Stimulated activated CD4-positive, alpha-beta T cell treated with anti-CD3 and anti-CD28 coated beads, Interleukin-4, amount 100 ng/mL, for 4 hours (primary cell): ENCODE data around the gene SPTBN1.

ENCODE experiments used
- DNase-seq, 2 experiments: peaks; one replicate each; pipeline ENCODE4 v3.0.0-alpha.2; 2020

Gene SPTBN1

DNA sequence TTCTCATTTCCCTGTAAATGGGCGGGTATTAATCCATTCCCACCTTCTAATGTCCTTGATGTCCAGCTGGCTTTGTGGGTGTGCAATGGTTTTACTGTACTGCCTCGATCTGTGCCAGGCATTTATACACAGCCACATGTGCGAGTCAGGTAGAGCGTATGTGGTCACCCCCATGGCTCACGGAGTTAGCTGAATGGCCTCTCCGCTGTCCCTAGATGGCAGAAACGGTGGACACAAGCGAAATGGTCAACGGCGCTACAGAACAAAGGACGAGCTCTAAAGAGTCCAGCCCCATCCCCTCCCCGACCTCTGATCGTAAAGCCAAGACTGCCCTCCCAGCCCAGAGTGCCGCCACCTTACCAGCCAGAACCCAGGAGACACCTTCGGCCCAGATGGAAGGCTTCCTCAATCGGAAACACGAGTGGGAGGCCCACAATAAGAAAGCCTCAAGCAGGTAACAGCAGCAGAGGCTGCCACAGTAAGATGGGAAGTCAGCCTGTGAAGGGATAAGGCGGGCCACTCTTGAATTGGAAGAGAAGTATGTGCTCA lies 208.2 kb downstream of the SPTBN1 start:
- no peak for DNase-seq

DNA sequence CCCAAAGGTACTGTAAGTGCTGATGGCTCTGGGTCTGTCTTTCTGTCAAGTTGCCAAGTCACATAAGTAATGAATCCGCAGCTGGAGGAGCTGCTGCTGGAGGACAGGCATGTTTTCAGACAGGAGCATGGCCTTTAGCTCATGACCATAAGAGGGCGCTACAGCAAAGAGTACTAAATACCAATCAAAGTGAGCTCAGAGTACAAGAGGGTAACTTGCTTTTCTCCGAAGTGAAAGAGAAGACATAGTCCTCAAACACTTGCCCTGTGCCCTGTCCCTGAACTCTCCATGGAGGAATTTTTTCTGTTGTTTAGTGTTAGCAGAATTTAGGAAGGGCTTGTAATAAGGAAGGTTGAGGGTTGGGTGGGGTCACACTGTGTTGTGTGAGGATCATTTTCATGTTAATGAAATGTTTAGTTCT lies 209.3 kb downstream of the SPTBN1 start:
- peak in 1 of 2 experiments; percentile 24 for DNase-seq

DNA sequence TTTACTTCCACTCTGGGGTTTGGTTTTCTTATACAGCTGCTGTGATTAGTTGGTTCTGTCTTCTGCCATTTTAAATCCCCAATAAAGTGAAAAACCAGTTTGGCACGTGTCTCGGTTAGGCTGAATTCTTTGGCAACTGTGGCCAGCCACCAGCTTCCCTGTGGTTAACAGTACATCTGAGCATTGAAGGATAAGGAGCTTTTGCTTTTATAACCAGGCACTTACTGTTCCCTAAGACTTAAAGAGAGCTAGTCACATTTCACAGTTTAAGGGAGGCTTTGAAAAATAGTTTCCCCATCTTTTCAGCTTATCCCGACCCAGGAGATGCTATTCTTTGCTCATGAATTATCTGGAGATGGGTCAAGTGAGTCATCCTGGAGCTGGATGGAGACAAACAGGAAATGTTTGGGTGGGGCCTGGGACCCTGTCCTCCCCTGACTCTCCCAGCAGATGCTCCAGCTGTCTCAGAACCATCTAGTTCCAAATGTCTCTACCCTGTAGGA lies 210.1 kb downstream of the SPTBN1 start:
- no peak for DNase-seq

GRCh38 chr2:54666634-54667265 lies 210.6 kb downstream of the SPTBN1 start:
- no peak for DNase-seq

- DNase-seq = no peak
Measured at GRCh38 chr2:54667266-54667639, 211.1 kb downstream of the SPTBN1 start.

DNA sequence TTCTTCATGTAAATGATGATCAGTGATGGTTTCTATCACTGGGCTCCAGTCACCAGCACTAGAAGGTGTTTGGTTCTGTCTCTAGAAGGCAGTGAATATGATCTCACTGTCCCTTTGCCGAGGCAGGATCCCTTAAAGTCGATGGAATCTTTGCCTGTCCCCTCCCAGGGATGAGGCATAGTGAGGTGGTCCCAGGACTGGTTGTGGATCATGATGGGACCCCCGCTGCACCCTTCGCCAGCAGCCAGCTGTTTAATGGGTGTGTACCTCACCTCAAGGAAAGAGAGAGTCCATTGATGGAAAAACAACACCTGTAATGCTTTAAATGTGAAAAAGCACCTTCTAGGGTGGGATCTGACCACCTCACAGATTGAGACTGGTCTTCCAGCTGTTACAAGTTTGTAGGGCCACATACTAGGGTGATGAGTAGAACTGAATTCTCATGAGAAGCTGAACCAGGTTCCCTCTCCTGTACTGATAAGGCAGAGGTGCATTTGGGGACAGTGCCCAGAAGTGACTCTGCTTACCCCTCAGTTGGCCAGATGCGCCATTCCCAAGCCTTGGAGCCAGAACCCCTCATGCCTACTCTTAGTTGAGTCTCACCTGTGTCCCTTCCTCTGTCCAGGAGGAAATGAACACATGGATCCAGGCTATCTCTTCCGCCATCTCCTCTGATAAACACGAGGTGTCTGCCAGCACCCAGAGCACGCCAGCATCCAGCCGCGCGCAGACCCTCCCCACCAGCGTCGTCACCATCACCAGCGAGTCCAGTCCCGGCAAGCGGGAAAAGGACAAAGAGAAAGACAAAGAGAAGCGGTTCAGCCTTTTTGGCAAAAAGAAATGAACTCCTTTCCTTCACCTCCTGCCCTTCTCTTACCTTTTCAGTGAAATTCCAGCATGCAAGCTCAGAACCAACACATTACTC lies 211.9 kb downstream of the SPTBN1 start:
- no peak for DNase-seq

DNA sequence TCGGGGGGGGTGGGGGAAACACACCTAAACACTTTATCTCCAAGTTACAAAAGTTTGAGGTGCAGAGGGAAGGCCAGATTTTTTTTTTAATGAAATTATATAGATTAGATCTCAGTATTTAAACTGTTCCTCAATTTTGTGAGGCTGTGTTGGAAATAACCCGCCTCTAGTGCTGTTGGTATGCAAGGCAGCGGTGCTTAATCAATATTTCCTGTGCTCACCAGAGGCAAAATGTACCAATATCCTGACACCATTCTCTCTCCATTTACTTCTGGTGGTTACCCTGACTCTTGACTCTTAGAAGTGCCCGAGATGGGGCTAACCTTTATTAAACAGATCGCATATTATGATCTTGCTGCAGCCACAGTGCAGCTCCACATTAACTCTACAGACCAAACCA lies 212.6 kb downstream of the SPTBN1 start:
- DNase-seq = no peak

DNA sequence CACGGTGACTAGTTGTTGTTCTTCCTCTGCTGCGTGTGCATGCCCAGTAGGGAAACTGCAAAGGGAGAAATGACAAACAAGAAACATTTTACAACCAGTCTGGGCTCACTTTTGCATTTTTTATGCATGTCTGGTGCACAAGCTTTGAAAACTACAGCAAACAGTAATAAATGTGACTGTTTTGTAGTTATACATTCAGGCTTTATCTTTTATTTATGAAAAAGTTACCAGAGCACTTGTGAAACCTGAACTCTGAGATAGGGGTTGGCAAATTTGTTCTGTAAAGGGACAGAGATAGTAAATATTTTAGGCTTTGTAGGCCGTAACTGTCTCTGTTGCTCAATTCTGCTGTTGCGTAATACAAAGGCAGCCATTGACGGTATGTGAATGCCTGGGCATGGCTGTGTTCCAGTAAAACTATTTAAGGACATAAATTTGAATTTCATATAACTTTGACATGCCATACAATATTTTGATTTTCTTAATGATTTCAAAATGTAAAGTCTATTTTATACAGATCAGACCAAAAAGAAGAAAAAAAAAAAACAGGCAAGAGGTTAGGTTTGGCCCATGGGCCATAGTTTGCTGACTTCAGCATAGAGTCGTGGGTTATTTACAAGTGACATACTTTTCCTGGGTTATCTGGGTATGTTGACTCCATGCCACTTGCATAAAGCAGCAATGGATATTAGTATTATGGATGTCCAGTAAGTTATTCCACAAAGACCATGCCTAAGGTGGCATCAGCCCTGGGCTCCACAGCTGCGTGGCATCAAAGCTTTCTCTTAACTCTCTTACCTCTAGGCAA lies 213.8 kb downstream of the SPTBN1 start:
- DNase-seq = no peak

DNA sequence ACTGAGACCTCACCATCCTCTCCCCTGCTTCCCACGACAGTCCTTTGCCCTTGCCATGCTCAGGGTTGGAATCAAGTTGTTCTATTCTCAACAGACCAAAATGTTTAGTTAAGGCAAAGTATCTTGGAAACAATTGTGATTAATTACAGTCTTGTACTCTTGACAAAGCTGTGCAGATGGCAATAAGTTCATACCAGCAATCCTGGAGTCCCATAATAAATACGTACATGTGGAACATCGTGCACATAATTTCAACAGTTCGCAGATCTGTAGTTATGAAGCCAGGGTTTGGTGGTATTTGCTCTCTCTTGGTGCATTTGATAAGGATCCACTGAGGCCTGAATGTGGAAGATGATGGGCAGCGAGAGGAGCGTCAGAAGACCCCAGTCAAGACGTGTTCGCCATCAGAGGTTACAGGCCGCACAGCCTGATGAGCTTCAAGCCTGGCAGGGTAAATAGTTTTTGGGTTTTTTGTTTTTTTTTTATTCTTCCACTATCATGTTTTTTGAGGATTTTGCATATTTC lies 214.4 kb downstream of the SPTBN1 start:
- no peak for DNase-seq

DNA sequence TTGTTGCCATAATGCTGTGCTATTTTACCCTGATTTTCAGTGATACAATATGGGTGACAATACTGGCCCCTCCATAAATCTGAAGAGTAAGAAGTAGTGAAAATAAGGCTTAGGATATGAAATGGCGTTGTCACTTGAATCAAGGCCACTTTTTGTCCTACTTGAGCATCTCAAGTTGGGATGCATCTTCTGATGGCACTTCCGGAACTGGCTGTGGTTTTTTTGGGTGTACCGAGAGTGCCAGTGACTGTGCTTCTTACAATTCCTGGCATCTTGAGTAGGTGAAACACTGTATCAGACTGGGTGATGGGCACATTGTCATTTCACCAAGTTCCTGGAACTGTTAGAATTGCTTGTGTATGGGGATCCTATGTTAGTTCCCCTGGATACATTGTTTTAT lies 214.9 kb downstream of the SPTBN1 start:
- no peak for DNase-seq

DNA sequence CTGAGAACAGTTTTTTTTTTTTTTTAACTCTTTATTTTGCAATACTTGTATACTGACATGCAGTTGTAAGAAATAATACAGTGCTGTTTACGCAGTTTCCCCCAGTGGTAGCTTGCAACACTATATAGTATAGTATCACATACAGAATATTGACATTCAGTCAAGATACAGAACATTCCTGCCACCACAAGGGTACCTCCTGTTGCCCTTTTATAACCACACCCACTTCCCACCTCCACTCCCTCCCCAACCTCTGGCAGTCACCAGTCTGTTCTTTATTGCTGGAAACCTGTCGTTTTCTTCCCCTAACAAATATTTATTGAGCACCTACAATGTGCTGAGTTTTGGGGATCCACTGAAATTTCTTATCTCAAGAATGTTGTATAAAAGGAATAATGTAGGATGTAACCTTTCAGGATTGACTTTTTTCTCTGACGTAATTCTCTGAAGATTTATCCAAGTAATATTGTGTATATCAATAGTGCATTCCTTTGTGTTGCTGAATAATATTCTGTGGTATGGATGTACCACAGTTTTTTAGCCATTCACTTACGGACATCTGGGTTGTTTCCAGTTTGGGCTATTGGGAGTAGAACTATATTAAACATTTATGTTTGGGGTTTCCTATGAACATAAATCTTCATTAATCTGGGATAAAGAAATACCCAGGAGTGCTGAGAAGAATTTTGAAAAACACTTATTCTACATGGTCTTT lies 215.9 kb downstream of the SPTBN1 start:
- no peak for DNase-seq

- DNase-seq = no peak
Measured at GRCh38 chr2:54672590-54673456, 216.7 kb downstream of the SPTBN1 start.

DNA sequence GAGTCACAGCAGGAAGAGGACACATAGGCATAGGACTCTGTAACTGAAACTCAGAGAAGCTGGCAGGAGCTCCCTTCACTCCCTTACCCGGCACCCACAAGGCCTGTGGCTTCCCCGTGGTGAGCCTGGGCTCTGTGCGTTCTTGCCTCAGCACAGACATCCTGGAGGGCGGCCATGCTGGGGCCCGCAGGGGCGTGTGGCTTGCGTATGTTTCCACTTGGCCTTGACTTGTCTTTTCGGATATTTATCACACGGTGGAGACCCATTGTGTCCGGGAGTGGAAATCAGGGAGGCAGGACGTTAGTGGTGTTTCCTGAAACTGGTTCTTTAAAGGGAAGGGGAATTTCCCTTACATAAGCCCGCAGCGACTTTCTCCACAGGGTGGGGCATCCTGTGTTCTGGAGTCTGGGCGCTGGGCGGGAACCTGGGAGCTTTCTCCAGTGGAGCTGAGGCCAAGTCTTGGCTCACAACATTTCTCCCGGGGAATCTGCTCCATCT lies 217.4 kb downstream of the SPTBN1 start:
- no peak for DNase-seq

DNA sequence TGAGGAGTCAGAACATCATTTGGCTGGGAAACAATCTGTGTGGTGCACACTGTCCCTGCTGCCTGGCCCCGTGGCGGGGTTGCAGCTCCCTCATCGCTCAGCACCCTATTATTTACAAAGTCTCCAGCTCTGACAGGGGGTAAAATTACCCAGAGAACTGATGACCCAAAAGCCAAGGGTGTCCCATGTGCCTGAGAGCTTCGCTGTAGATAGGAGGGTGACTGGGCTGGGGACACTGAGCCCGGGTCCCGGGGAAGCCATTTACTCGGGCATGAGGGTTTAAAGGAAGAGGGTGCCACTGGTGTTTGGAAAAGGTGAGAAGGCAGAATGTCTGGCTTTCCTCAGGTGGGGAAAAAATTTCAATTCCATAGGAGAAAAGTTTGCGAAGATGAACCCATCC lies 219.2 kb downstream of the SPTBN1 start:
- DNase-seq = no peak

GRCh38 chr2:54675738-54676137 lies 219.6 kb downstream of the SPTBN1 start:
- no peak for DNase-seq

DNA sequence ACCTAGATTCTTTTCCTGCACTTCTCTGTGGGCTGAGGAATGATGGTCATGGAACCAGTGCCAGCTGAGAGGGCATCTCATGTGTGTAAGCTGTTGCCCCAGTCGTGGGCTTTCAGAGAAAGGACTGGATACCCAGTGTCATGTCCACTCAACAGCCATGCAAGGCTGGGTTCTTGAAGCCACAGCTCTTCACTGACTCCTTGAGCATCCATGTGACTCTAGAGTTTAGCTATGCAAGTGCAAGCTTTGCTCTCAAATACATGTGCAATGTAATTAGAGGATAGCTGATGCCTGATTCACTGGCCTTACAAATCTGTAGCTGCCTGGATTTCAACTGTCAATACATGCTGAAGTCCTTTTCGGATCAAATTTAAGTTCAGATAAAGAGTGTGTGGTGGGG lies 220.5 kb downstream of the SPTBN1 start:
- no peak for DNase-seq

DNA sequence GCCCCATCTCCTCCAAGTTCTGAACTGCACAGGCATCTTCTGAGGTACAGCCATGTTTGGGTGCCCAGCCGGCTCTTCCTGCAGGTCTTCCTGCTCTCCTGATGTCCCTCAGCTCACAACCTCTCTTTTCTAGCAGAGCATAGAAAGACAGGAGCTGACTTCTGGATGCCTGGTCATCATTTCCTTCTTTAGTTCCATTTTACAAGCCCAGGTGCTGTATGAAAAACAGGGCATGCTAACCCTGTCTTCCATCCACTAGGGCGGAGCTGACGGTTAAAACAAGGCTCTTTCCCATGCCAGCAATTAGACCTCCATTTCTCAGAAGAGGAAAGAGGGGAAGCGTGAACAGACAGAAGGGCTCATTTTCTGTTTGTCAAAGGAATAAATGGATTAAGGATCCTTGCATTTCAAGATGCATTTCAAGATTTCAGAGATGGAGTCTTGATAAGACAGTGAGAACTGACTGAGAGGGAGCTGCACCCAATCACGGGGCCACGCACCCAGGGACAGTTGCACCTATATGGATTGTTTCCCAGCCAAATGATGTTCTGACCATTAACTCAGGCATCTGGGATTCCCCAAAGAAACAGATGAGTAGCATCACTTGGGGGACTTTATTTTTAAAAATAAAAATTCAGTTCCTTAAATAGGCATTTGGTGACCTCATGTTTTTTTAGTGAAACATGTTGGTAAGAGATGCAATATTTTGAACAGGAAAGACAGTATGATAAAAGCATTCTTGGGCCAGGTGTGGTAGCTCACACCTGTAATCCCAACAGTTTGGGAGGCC lies 221.5 kb downstream of the SPTBN1 start:
- DNase-seq = no peak

DNA sequence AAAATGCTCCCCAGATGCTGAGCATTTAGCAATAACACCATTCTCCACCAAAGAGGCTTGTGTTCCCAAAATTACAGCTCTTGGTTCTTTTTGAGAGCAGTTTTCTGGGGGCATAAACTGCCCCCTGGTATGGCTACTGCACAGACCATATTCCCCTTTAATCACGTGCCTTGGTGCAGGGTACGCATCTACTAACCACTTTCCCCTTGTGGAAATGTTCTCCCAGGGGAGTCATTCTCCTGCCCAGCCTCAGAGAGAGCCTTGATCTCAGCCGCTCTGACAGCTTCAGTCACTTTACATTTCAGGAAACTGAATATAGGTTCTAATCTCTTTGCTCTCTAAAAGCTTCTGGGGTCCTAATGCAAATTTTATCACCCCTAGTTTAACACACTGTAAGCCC lies 222.6 kb downstream of the SPTBN1 start:
- no peak for DNase-seq

DNA sequence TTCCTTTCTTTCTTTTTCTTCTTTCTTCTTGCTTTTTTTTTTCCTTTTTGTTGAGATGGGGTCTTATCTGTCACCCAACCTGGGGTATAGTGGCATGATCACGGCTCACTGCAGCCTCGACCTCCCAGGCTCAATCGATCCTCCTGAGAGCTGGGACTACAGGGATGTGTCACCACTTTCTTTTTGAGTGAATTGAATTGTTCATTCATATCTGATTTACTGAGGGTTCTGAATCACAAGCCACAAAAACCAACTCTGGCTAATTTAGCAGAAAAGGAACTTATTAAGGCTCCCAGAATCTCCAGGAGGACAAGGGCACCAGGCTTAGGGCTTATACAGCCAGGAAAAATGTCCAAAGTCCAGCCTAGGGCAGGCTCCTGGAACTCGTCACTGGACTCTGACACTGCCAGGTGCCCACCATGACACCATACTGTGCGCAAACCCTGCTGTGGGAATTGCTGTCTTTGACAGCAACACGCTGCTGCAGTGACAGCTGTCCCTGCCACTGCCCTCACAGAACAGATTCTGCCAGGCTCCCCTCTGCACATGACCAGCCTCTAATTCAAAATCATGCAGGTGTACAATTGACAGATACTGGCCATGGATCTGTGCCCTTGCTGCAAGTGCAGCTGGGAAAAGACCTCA lies 224.4 kb downstream of the SPTBN1 start:
- DNase-seq = no peak

DNA sequence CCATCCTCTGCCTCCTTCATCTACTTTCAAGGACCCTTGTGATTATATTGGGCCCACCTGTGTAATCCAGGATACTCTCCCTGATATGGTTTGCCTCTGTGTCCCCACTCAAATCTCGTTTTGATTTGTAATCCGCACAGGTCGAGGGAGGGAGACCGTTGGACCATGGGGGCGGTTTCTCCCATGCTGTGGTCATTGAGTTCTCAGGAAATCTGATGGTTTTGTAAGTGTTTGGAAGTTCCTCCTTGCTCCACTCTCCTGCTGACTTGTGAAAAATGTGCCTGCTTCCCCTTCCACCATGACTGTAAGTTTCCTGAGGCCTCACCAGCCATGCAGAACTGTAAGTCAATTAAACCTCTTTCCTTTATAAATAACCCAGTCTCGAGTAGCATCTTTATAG lies 225.3 kb downstream of the SPTBN1 start:
- DNase-seq = no peak
